Esophagus squamous epithelium (tissue), 4 donors: ENCODE data around the gene CELF4.

Experiments
- POLR2A ChIP-seq, 4 donors: fragments of 450-650 bp; IDR thresholded peaks; one replicate each; pipeline ENCODE4 v1.6.1; 2017; ENCODE audit warnings: antibody characterized with exemption in 4 of 4, mild to moderate bottlenecking in 4 of 4, moderate library complexity in 3 of 4
- TF ChIP-seq, protein P1 (sequence below), 6 experiments: fragments of 450-650 bp in 4 of 6; fragments of 200-600 bp in 2 of 6; sonication (generic) in 2 of 6; IDR thresholded peaks; one replicate each; pipeline ENCODE4 v1.5.1; 2016 to 2019; ENCODE audit warnings: antibody characterized with exemption in 6 of 6, mild to moderate bottlenecking in 4 of 6, moderate library complexity in 4 of 6

DNA sequence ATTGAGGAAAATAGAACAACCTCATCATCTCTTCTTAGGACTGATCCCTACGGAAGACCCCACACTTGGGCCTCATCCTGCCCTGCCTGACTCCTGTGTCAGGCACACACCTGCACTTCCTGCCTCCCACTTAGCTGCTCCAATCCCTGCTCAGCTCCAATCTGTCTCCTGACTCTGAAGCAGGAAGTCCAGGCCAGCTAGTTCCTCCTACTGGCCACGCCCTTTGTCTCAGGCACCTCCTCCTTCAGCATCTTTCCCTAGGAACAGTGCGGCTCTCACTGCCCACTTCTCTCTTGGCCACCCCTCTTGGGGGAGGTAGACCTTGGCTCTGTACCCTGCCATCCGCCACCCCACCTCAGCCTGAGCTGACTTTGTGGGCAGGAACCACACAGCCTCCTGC lies 135.8 kb downstream of the CELF4 start:
- TF ChIP-seq, protein P1, sequence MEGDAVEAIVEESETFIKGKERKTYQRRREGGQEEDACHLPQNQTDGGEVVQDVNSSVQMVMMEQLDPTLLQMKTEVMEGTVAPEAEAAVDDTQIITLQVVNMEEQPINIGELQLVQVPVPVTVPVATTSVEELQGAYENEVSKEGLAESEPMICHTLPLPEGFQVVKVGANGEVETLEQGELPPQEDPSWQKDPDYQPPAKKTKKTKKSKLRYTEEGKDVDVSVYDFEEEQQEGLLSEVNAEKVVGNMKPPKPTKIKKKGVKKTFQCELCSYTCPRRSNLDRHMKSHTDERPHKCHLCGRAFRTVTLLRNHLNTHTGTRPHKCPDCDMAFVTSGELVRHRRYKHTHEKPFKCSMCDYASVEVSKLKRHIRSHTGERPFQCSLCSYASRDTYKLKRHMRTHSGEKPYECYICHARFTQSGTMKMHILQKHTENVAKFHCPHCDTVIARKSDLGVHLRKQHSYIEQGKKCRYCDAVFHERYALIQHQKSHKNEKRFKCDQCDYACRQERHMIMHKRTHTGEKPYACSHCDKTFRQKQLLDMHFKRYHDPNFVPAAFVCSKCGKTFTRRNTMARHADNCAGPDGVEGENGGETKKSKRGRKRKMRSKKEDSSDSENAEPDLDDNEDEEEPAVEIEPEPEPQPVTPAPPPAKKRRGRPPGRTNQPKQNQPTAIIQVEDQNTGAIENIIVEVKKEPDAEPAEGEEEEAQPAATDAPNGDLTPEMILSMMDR (IDR thresholded peaks at IDR 0.05), result no peak
- TF ChIP-seq POLR2A (IDR thresholded peaks at IDR 0.05), result no peak
